Kidney capillary endothelial cell (primary cell): Measurements from ENCODE around the gene TAF3.

ENCODE experiments used
- DNase-seq: peaks from one replicate; pipeline ENCODE4 v3.0.0-alpha.2; 2018; ENCODE audit warnings: low spot score

The TAF3 gene

GRCh38 chr10:8047452-8048280, 229.4 kb downstream of the TAF3 start:
- no peak for DNase-seq

- DNase-seq, result no peak
Observed at GRCh38 chr10:8048281-8049008, 230.1 kb downstream of the TAF3 start.

GRCh38 chr10:8049045-8049864, 230.9 kb downstream of the TAF3 start:
- no peak for DNase-seq

GRCh38 chr10:8049865-8050555, 231.7 kb downstream of the TAF3 start:
- no peak for DNase-seq

GRCh38 chr10:8050556-8051108, 232.3 kb downstream of the TAF3 start:
- no peak for DNase-seq

- no peak for DNase-seq
Observed at GRCh38 chr10:8051109-8051821, 233.0 kb downstream of the TAF3 start.

GRCh38 chr10:8051851-8052257, 233.5 kb downstream of the TAF3 start:
- DNase-seq, result no peak

GRCh38 chr10:8052341-8052955, 234.1 kb downstream of the TAF3 start:
- no peak for DNase-seq

GRCh38 chr10:8052956-8053445, 234.7 kb downstream of the TAF3 start:
- DNase-seq, result no peak

GRCh38 chr10:8053446-8054243, 235.3 kb downstream of the TAF3 start:
- peak; percentile 87 for DNase-seq

GRCh38 chr10:8054244-8054493, 235.9 kb downstream of the TAF3 start:
- no peak for DNase-seq

- peak; percentile 69 for DNase-seq
Observed at GRCh38 chr10:8054494-8055407, 236.4 kb downstream of the TAF3 start, which contains the start of gene GATA3. GATA3 (plus strand) TSS chr10:8054688; CDS start chr10:8055656, 968 bp downstream.

- no peak for DNase-seq
Observed at GRCh38 chr10:8055420-8056349, 237.4 kb downstream of the TAF3 start.

- DNase-seq, result no peak
Observed at GRCh38 chr10:8056378-8056777, 238.1 kb downstream of the TAF3 start.

GRCh38 chr10:8056871-8057331, 238.6 kb downstream of the TAF3 start:
- no peak for DNase-seq

- DNase-seq, result no peak
Observed at GRCh38 chr10:8057636-8058273, 239.4 kb downstream of the TAF3 start.
